ENCODE data around the gene ARL4D. TPM values are rescaled to one million over a fixed set of nuclear protein-coding genes. Genes with fewer than 3 reads are reported as not detected.
"Not testable (repeated sequence)": the region's sequence is repeated elsewhere in the genome, so short reads cannot be mapped to it uniquely, and the experiment has no call there.

Gene ARL4D
- total RNA-seq, 1 donor from 2014 or later, result 7.0 TPM

- intact Hi-C loops (cut with DNase I), result no loop called here
- ATAC-seq (ENCODE audit: poor library complexity) (peak; percentile 19), DNase-seq (no peak)
Observed at GRCh38 chr17:43367737-43368242, 31.0 kb upstream of the ARL4D start.

DNA sequence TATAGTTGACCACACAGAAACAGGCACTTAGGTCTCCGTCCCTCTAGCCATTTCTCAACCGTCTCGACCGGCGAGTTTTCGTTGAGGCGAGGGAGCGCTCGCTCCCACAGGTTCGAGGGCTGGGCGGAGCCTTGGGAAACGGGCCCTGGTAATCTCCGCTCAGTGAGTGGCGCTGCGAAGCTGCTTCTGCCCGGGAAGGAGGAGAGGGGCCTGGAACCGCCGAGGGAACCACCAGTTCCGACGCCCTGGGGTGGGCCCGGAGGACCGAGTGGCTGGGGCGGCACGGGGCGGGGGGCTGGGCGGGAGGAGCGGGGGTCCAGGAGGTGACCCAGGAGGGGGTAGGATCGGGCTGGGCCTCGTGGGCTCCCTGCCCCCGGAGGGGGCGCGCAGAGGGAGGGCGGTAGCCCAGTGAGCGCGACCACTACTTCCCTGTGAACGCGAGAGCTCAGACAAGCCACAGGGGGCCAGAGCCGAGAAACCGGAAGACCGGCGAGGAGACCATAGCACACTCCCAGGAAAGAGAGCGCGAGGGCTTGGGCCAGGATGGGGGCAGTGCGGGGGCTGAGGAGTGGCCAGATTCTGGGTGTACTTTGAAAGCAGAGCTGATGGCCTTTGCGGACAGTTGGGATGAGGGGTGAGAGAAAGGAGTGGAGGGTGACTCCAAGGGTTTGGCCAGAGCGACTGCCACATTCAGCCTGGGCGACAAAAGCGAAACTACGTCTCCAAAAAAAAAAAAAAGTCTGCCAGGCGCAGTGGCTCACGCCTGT, 29.9 kb upstream of the ARL4D start:
- peak; percentile 91 for ATAC-seq (ENCODE audit: poor library complexity)
- DNase-seq, result peak; percentile 91
- intact Hi-C loops (cut with DNase I), result no loop called here

GRCh38 chr17:43369986-43370385, 28.8 kb upstream of the ARL4D start:
- no peak for DNase-seq
- ATAC-seq (ENCODE audit: poor library complexity), result no peak
- intact Hi-C loops (cut with DNase I), result no loop called here

DNA sequence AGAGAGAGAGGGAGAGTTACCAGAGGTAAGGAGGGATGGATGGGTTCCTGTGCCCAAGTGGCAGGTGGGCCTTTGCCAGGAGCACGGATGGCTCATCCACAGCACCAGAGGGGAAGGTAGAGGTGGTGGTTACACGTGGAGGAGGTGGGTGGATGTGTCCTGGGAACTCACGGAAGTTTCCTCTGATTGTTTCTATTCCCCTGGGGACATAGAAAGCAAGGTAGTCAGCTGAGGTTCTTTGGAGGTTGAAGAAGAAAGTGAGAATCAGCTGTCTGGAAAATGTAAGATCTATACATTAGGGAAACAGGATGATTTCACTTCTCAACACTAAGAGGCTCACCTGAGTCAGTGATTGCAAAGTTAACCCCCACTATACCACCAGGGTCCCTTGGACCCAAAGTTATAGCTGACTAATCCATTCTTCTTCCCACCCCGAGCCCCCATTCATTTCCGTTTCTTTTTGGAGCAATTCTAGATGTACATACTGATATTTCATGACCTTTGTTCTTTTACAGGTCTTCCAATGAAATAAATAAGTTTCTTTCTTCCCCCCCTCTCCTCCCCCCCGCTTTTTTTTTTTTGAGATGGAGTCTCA, 27.5 kb upstream of the ARL4D start:
- no peak for ATAC-seq (ENCODE audit: poor library complexity)
- intact Hi-C loops (cut with DNase I), result no loop called here

DNA sequence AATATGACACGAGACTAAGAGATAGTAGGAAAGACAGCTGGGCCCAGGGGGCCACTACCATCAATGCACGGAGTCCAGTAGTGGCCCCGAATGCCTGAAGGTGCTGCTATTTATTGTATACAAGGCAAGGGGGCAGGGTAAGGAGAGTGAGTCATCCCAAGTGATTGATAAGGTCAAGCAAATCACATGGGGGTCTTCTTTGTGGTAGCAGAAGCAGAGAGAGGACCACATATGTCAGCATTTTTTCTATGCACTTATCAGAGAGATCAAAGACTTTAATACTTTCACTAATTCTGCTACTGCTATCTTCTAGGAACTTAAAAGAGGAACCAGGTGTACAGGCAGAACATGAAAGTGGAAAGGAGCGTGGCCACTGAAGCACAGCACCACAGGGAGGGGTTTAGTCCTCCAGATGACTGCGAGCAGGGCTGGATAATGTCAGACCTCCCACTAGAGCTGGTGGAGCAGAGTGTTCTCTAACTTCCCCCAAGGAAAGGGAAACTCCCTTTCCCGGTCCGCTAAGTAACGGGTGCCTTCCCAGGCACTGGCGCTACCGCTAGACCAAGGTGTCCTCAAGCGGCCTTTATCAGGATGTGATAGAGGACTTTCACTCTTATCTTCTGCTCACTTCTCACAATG, 26.4 kb upstream of the ARL4D start:
- intact Hi-C loops (cut with DNase I), result no loop called here
- no peak for DNase-seq
- no peak for ATAC-seq (ENCODE audit: poor library complexity)

More for the DNA sequence above, 27.5 kb upstream of the ARL4D start:
- DNase-seq, result no peak

GRCh38 chr17:43373356-43373755, 25.4 kb upstream of the ARL4D start:
- ATAC-seq (ENCODE audit: poor library complexity) (no peak), DNase-seq (no peak)
- intact Hi-C loops (cut with DNase I), result no loop called here

GRCh38 chr17:43375915-43376314, 22.9 kb upstream of the ARL4D start:
- DNase-seq; intact Hi-C loops (cut with DNase I); ATAC-seq (ENCODE audit: poor library complexity): not testable (repeated sequence)

DNA sequence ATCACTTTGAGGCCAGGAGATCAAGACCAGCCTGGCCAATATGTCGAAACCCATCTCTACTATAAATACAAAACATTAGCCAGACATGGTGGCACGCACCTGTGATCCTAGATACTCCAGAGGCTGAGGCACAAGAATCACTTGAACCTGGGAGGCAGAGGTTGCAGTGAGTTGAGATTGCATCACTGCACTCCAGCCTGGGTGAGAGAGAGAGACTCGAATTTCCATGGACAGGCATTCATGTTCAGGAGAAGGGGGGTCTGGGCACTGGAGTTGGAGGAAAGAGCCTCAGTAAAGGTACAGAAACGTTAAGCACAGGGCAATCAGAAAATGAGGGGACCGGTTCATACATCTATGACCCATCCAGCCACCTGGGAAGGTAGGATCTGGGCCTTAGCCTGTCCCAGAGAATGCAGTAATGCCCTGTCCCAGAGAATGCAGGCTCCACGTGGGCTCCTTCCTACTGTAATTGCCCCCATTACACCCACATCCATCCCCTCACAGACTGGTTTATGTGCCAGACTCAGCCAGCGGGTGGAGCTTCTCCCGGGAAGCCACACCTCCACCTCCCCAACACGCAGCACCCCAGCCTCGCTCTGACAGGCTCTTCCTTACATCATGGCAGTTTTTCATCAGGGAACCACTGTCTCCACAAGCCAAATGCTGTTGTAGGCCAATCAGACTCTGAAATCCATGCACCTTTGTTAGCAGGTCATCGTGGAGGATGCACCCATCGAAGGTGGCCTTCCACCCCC, 21.6 kb upstream of the ARL4D start:
- intact Hi-C loops (cut with DNase I), result no loop called here
- no peak for DNase-seq
- ATAC-seq (ENCODE audit: poor library complexity), result no peak

- intact Hi-C loops (cut with DNase I), result no loop called here
- ATAC-seq (ENCODE audit: poor library complexity) (no peak), DNase-seq (no peak)
Observed at GRCh38 chr17:43378766-43379165, 20.0 kb upstream of the ARL4D start.

- DNase-seq, result no peak
- intact Hi-C loops (cut with DNase I), result no loop called here
Observed at GRCh38 chr17:43380307-43380706, 18.5 kb upstream of the ARL4D start.

GRCh38 chr17:43381204-43381603, 17.6 kb upstream of the ARL4D start:
- intact Hi-C loops (cut with DNase I), result no loop called here
- ATAC-seq (ENCODE audit: poor library complexity) (no peak), DNase-seq (no peak)

More at GRCh38 chr17:43380307-43380706, 18.5 kb upstream of the ARL4D start:
- ATAC-seq (ENCODE audit: poor library complexity), result no peak

DNA sequence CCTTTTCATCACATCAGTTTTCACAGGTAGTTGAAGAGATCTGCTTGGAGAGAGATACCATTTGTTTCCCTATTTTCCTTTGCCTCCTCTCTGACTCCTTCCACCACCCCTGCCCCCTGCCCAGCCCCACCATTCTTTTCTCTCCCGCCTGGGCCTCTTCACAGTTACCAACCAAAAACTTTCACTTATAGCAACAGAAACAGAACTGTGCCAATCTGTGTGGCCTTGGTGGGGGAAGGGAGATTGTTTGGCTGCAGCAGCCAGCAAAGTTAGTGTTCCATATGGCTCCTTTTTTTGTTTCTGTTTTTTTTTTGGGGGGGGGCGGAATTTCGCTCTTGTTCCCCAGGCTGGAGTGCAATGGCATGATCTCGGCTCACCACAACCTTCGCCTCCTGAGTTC, 17.2 kb upstream of the ARL4D start:
- DNase-seq, result no peak
- ATAC-seq (ENCODE audit: poor library complexity), result no peak
- intact Hi-C loops (cut with DNase I), result no loop called here

DNA sequence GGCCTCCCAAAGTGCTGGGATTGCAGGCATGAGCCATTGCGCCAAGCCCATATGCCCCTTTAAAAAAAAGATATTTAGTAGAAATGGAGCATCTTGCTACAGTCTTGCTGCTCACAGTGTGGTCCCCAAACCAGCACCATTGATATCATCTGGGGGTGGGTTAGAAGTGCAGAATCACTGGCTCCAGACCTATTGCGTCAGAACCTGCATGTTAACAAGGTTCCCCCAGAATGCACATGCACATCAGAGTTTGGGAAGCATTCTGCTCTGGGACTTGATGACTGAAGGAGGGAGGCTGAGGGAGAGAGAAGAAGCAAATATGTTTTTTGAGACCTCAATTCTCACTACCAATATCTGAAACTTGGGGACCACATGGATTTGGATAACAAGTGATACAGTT, 16.0 kb upstream of the ARL4D start:
- ATAC-seq (ENCODE audit: poor library complexity), result no peak
- no peak for DNase-seq
- intact Hi-C loops (cut with DNase I), result no loop called here

GRCh38 chr17:43383372-43383771, 15.4 kb upstream of the ARL4D start:
- DNase-seq, result no peak
- ATAC-seq (ENCODE audit: poor library complexity), result no peak
- intact Hi-C loops (cut with DNase I), result no loop called here

DNA sequence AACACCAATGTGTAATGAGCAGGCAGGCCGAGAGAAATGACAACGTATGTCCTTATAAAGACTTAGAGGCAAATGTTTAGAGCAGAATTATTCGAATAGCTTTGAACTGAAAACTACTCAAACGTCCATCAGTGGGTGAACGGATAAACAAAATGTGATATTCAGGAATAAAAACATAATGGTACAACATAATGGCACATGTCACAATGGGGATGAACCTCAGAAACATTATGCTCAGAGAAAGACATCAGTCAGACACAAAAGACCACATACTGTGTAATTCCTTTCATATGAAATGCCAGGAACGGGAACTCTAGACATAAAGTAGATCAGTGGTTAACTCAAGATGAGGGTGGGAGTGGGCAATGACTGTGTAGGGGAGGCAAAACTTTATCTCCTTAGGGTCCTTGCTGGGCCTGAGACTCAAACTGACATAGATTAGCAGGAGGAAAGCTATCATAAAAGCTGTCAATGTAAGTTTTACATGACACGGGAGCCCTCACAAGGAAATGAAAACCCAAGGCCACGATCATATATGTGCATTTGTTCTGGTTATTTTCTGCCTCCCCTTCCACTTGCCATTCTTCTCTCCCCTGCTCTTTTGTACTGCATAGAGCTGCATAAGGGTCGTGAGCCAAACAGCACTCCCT, 14.8 kb upstream of the ARL4D start:
- DNase-seq, result no peak
- intact Hi-C loops (cut with DNase I), result no loop called here
- ATAC-seq (ENCODE audit: poor library complexity), result no peak

GRCh38 chr17:43384476-43384862, 14.3 kb upstream of the ARL4D start:
- DNase-seq, result no peak
- ATAC-seq (ENCODE audit: poor library complexity), result no peak
- intact Hi-C loops (cut with DNase I), result no loop called here

GRCh38 chr17:43385046-43385831, 13.6 kb upstream of the ARL4D start:
- no peak for ATAC-seq (ENCODE audit: poor library complexity)
- intact Hi-C loops (cut with DNase I), result no loop called here
- no peak for DNase-seq
